GM19463 (cell line): Measurements from ENCODE around the gene SLC25A25.
A peak's percentile ranks its signal among the peaks of the same experiment; 100 is the strongest.
"Not testable (repeated sequence)": the region's sequence is repeated elsewhere in the genome, so short reads cannot be mapped to it uniquely, and the experiment has no call there.

ENCODE experiments used
- ATAC-seq: cut with Tn5 transposase; IDR thresholded peaks from one replicate; pipeline ENCODE4 v1.9.1; 2021; ENCODE audit warnings: mild to moderate bottlenecking, moderate library complexity; ENCODE audit not compliant: unreplicated experiment

SLC25A25 gene

GRCh38 chr9:128051932-128052709 lies 15.9 kb upstream of the SLC25A25 start:
- ATAC-seq, result no peak

GRCh38 chr9:128053560-128053959 lies 14.5 kb upstream of the SLC25A25 start:
- no peak for ATAC-seq

GRCh38 chr9:128054087-128054486 lies 13.9 kb upstream of the SLC25A25 start:
- ATAC-seq, result no peak

- ATAC-seq, result no peak
Measured at GRCh38 chr9:128055344-128056040, 12.5 kb upstream of the SLC25A25 start.

- ATAC-seq, result no peak
Measured at GRCh38 chr9:128056086-128056485, 11.9 kb upstream of the SLC25A25 start.

GRCh38 chr9:128056887-128057723 lies 10.9 kb upstream of the SLC25A25 start:
- ATAC-seq, result no peak

- no peak for ATAC-seq
Measured at GRCh38 chr9:128057724-128058409, 10.2 kb upstream of the SLC25A25 start.

- no peak for ATAC-seq
Measured at GRCh38 chr9:128059365-128059983, 8.6 kb upstream of the SLC25A25 start.

GRCh38 chr9:128061275-128061960 lies 6.6 kb upstream of the SLC25A25 start:
- no peak for ATAC-seq

GRCh38 chr9:128062279-128062678 lies 5.8 kb upstream of the SLC25A25 start:
- ATAC-seq, result no peak

- ATAC-seq, result no peak
Measured at GRCh38 chr9:128062846-128063831, 4.9 kb upstream of the SLC25A25 start.

GRCh38 chr9:128065907-128066712 lies 1.9 kb upstream of the SLC25A25 start:
- ATAC-seq, result no peak

GRCh38 chr9:128066713-128067644 lies 1.1 kb upstream of the SLC25A25 start, which contains the start of gene NAIF1:
Gene NAIF1, minus strand, starts transcription at chr9:128067320. Its CDS starts 219 bp downstream, at chr9:128067101.
- ATAC-seq, result peak; percentile 60

GRCh38 chr9:128068386-128069205 lies 564 bp downstream of the SLC25A25 start:
- peak; percentile 2 for ATAC-seq

- no peak for ATAC-seq
Measured at GRCh38 chr9:128070874-128071273, 2.8 kb downstream of the SLC25A25 start.

- not testable (repeated sequence) for ATAC-seq
Measured at GRCh38 chr9:128071475-128071874, 3.4 kb downstream of the SLC25A25 start.
